ENCODE results near the gene NIN.
"Not testable (repeated sequence)": the region's sequence is repeated elsewhere in the genome, so short reads cannot be mapped to it uniquely, and the experiment has no call there.

The NIN gene

GRCh38 chr14:50697659-50698290 lies 133.2 kb downstream of the NIN start:
- DNase-seq = no peak

GRCh38 chr14:50694260-50694659 lies 136.7 kb downstream of the NIN start:
- not testable (repeated sequence) for DNase-seq

- no peak for DNase-seq
Observed at GRCh38 chr14:50688875-50689274, 142.1 kb downstream of the NIN start.

- no peak for DNase-seq
Observed at GRCh38 chr14:50679674-50680073, 151.3 kb downstream of the NIN start.

- no peak for DNase-seq
Observed at GRCh38 chr14:50678163-50678562, 152.8 kb downstream of the NIN start.

GRCh38 chr14:50677527-50678063 lies 153.4 kb downstream of the NIN start:
- no peak for DNase-seq

- no peak for DNase-seq
Observed at GRCh38 chr14:50676814-50677516, 154.0 kb downstream of the NIN start.

GRCh38 chr14:50675597-50675996 lies 155.4 kb downstream of the NIN start:
- DNase-seq = no peak

- no peak for DNase-seq
Observed at GRCh38 chr14:50670866-50671256, 160.1 kb downstream of the NIN start.

GRCh38 chr14:50670196-50670865 lies 160.6 kb downstream of the NIN start:
- DNase-seq = no peak
